GM18907 (cell line): Measurements from ENCODE around the gene TNFSF8.

Experiments used
- ATAC-seq: cut with Tn5 transposase; IDR thresholded peaks from one replicate; pipeline ENCODE4 v1.9.1; 2021; ENCODE audit warnings: mild to moderate bottlenecking, moderate library complexity; ENCODE audit not compliant: unreplicated experiment

TNFSF8 gene

GRCh38 chr9:114908104-114908622, 22.2 kb downstream of the TNFSF8 start:
- ATAC-seq, result peak; percentile 36

GRCh38 chr9:114906922-114907571, 23.3 kb downstream of the TNFSF8 start:
- ATAC-seq, result no peak

- no peak for ATAC-seq
These were observed 25.0 kb downstream of the TNFSF8 start for GRCh38 chr9:114905170-114905940.

- no peak for ATAC-seq
These were observed 27.4 kb downstream of the TNFSF8 start for GRCh38 chr9:114902786-114903524.

GRCh38 chr9:114900942-114901802, 29.2 kb downstream of the TNFSF8 start:
- no peak for ATAC-seq

GRCh38 chr9:114899995-114900394, 30.4 kb downstream of the TNFSF8 start:
- ATAC-seq, result no peak

- ATAC-seq, result no peak
These were observed 30.9 kb downstream of the TNFSF8 start for GRCh38 chr9:114899461-114899860.

- peak; percentile 89 for ATAC-seq
These were observed 31.6 kb downstream of the TNFSF8 start for GRCh38 chr9:114898741-114899140.

- no peak for ATAC-seq
These were observed 33.2 kb downstream of the TNFSF8 start for GRCh38 chr9:114897196-114897595.

GRCh38 chr9:114896344-114896743, 34.0 kb downstream of the TNFSF8 start:
- ATAC-seq, result no peak

GRCh38 chr9:114895521-114895991, 34.8 kb downstream of the TNFSF8 start:
- ATAC-seq, result no peak

- ATAC-seq, result peak; percentile 55
These were observed 35.6 kb downstream of the TNFSF8 start for GRCh38 chr9:114894609-114895433.

GRCh38 chr9:114894206-114894605, 36.2 kb downstream of the TNFSF8 start:
- no peak for ATAC-seq

- no peak for ATAC-seq
These were observed 37.0 kb downstream of the TNFSF8 start for GRCh38 chr9:114893221-114894010.

- ATAC-seq, result no peak
These were observed 40.6 kb downstream of the TNFSF8 start for GRCh38 chr9:114889802-114890224.

GRCh38 chr9:114888607-114889006, 41.8 kb downstream of the TNFSF8 start:
- no peak for ATAC-seq

GRCh38 chr9:114887963-114888362, 42.4 kb downstream of the TNFSF8 start:
- no peak for ATAC-seq

- no peak for ATAC-seq
These were observed 45.5 kb downstream of the TNFSF8 start for GRCh38 chr9:114884787-114885452.
